GM12872 (cell line): ENCODE measurements around the gene SEZ6L2.

Experiments used
- CTCF ChIP-seq: IDR thresholded peaks from 3 replicates; pipeline ENCODE4 v1.5.1; 2011; ENCODE audit warnings: low read depth, mild to moderate bottlenecking, low read length, moderate library complexity; ENCODE audit not compliant: insufficient read depth

The SEZ6L2 gene

DNA sequence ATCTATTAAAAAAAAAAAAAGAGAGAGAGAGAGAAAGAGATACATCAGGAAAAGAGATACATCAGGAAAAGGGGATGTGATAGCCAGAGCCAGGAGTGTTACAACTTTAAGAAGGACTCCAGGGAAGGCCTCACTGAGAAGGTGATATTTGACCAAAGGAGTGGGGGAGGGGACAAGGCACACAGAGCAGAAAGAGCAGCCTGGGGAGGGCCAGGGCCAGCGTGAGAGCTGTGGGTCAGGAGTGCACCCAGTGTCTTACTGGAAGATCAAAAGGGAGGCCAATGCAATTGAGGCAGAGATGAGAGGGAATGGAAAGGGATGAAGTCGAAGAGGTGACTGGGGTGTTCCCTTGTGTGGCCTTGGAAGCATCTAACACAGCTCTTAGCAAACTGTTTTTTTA is 8.6 kb upstream of the SEZ6L2 start:
- no peak for TF ChIP-seq CTCF

GRCh38 chr16:29906520-29907244 is 7.3 kb upstream of the SEZ6L2 start:
- TF ChIP-seq CTCF, result no peak

- no peak for TF ChIP-seq CTCF
Observed at GRCh38 chr16:29905668-29906067, 6.3 kb upstream of the SEZ6L2 start.

- TF ChIP-seq CTCF, result no peak
Observed at GRCh38 chr16:29904947-29905346, 5.6 kb upstream of the SEZ6L2 start.

DNA sequence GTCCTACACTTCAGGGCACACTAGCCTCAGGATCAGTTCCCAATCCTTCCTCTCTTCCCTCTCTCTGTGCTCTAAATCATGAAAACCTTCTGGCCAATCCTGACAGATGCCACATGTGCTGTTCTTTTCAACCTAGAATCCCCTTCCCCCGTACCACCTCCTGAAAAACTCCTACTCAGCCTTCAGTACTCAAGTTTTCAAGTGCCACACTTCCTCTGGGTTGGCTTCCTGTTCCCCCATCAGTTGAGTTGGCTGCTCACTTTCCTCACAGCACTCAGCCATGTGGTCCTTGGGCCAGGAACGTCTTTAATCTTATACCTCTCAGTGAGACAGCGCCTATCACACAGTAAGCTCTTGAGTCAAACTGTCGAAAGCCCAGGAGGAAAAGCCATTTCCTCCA is 4.2 kb upstream of the SEZ6L2 start:
- TF ChIP-seq CTCF, result no peak

DNA sequence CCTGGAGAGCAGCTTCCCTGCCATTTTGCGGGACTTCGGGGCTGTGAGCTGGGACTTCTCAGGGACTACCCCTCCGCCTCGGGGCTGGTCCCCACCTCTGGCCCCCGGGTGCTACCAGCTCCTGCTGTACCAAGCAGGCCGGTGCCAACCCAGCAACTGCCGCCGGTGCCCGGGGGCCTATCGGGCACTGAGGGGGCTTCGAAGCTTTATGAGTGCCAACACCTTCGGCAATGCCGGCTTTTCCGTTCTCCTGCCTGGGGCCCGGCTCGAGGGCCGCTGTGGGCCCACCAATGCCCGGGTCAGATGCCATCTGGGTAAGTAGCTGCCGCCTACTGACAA is 2.2 kb upstream of the SEZ6L2 start:
- TF ChIP-seq CTCF, result no peak

DNA sequence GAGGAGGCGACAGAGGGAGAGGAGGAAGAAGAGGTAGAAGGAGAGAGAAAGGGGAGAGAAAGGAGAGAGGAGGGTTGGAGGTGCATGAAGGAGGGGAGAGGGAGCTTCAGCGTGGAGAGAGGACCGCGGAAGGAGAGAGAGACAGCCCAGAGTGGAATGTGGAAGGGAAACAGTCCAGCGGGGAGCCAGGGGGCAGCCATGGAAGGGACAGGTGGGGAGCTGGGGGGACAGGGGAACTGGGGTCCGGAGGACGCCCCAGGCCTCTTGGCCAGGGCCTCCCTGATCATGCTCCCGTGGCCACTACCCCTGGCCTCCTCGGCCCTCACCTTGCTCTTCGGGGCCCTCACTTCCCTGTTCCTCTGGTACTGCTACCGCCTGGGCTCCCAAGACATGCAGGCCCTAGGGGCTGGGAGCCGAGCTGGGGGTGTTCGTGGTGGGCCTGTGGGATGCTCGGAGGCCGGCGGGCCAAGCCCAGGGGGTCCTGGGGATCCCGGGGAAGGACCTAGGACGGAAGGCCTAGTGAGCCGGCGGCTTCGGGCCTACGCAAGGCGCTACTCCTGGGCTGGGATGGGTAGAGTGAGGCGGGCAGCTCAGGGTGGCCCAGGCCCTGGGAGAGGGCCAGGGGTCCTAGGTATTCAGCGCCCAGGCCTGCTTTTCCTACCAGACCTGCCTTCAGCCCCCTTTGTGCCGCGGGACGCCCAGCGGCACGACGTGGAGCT is 1.7 kb upstream of the SEZ6L2 start:
- no peak for TF ChIP-seq CTCF
